Transverse colon (tissue), 3 donors: Measurements from ENCODE around the gene ETS2.

ENCODE experiments used
- CTCF ChIP-seq, 5 experiments: fragments of 200-600 bp in 3 of 5; fragments of 450-650 bp in 2 of 5; sonication (generic) in 3 of 5; IDR thresholded peaks; 1 replicate in 2 of 5; 2 replicates in 3 of 5; pipeline ENCODE4 v1.5.1; 2016 to 2017; ENCODE audit warnings: antibody characterized with exemption in 5 of 5, inconsistent platforms in 3 of 5, mild to moderate bottlenecking in 2 of 5, moderate library complexity in 1 of 5
- POLR2A ChIP-seq: fragments of 450-650 bp; IDR thresholded peaks from one replicate; pipeline ENCODE4 v1.6.1; 2016; ENCODE audit warnings: antibody characterized with exemption, mild to moderate bottlenecking, moderate library complexity

- TF ChIP-seq POLR2A (no peak), CTCF (IDR thresholded peaks at IDR 0.05) (no peak)
Measured at GRCh38 chr21:38795475-38795874, 10.3 kb upstream of the ETS2 start.
